GM20000 (cell line): Measurements from ENCODE around the gene IFT80.

Experiments used
- DNase-seq: peaks from one replicate; pipeline ENCODE4 v3.0.0; 2012; ENCODE audit warnings: low spot score
- CTCF ChIP-seq: IDR thresholded peaks from 2 replicates; pipeline ENCODE4 v1.5.1; 2012; ENCODE audit warnings: mild to moderate bottlenecking, control low read depth; ENCODE audit errors: extremely low read depth, missing control alignments

The IFT80 gene

GRCh38 chr3:160287666-160288065, 111.4 kb downstream of the IFT80 start:
- no peak for TF ChIP-seq CTCF
- no peak for DNase-seq

- no peak for DNase-seq
- no peak for TF ChIP-seq CTCF
Observed at GRCh38 chr3:160286231-160286630, 112.8 kb downstream of the IFT80 start.

- no peak for DNase-seq
- no peak for TF ChIP-seq CTCF
Observed at GRCh38 chr3:160280836-160281235, 118.2 kb downstream of the IFT80 start.

- TF ChIP-seq CTCF = no peak
- no peak for DNase-seq
Observed at GRCh38 chr3:160279657-160280056, 119.4 kb downstream of the IFT80 start.

GRCh38 chr3:160278210-160278609, 120.8 kb downstream of the IFT80 start:
- DNase-seq = no peak
- no peak for TF ChIP-seq CTCF

GRCh38 chr3:160265088-160265487, 133.9 kb downstream of the IFT80 start:
- no peak for DNase-seq
- no peak for TF ChIP-seq CTCF

- no peak for TF ChIP-seq CTCF
- DNase-seq = no peak
Observed at GRCh38 chr3:160260587-160261270, 138.3 kb downstream of the IFT80 start.
